Large intestine (tissue), 3 donors: ENCODE data around the gene GTF2IRD1. TPM values are rescaled to one million over a fixed set of nuclear protein-coding genes. Genes with fewer than 3 reads are reported as not detected.
"Not testable (repeated sequence)": the region's sequence is repeated elsewhere in the genome, so short reads cannot be mapped to it uniquely, and the experiment has no call there.

Experiments used
- DNase-seq, 2 donors: peaks; one replicate each; pipeline versions ENCODE4 v3.0.0 to v3.0.0-alpha.2; 2013
- H3K27ac ChIP-seq: one replicate; pipeline ENCODE4 v1.5.1; 2013; ENCODE audit warnings: low read length
- H3K27me3 ChIP-seq: 2 replicates; pipeline ENCODE4 v1.6.1; 2013; ENCODE audit warnings: low read length; ENCODE audit not compliant: control insufficient read depth, insufficient read depth
- H3K36me3 ChIP-seq: 2 replicates; pipeline ENCODE4 v1.6.1; 2013; ENCODE audit warnings: low read length; ENCODE audit not compliant: control insufficient read depth, insufficient read depth
- H3K4me1 ChIP-seq: one replicate; pipeline ENCODE4 v1.6.1; 2013; ENCODE audit warnings: low read length; ENCODE audit not compliant: control insufficient read depth, insufficient read depth
- H3K4me3 ChIP-seq: one replicate; pipeline ENCODE4 v1.5.1; 2013; ENCODE audit warnings: low read length
- H3K9me3 ChIP-seq: one replicate; pipeline ENCODE4 v1.6.1; 2013; ENCODE audit warnings: mild to moderate bottlenecking, low read depth, low read length, moderate library complexity; ENCODE audit not compliant: control insufficient read depth
- WGBS: methylation state at CpG from one replicate; pipeline ENCODE4 v1.1.5; 2013; ENCODE audit warnings: low lambda C conversion rate; ENCODE audit not compliant: insufficient coverage; 5-methylcytosine and 5-hydroxymethylcytosine counted together
- polyA plus RNA-seq: library from polyadenylated mRNA; unstranded; fragments of 120-200 nt; gene quantifications from one replicate; pipeline ENCODE4 v1.2.1, GENCODE V29; 2013

GTF2IRD1 gene
- polyA plus RNA-seq, 1 donor: 51.2 TPM

GRCh38 chr7:74489997-74490945 lies 36.6 kb downstream of the GTF2IRD1 start:
- Histone ChIP-seq H3K27ac (no peak overlapping the region), H3K27me3 (no peaks in the 10 kb centered on the region), H3K9me3 (peaks cover 4% of the 10 kb centered on the region), H3K4me3 (no peak overlapping the region), H3K36me3 (no peaks in the 10 kb centered on the region), H3K4me1 (peaks cover 20% of the 10 kb centered on the region)
- DNase-seq: no peak
- WGBS: no CpG with 5 or more reads among the region's 19 CpGs

GRCh38 chr7:74491490-74491889 lies 37.8 kb downstream of the GTF2IRD1 start:
- not testable (repeated sequence) for H3K27me3 ChIP-seq, H3K9me3 ChIP-seq, H3K4me3 ChIP-seq, H3K27ac ChIP-seq, H3K36me3 ChIP-seq, DNase-seq
- peaks cover 20% of the 10 kb centered on the region for H3K4me1 ChIP-seq
- no CpG with 5 or more reads among the region's 2 CpGs for WGBS

- DNase-seq: no peak
- Histone ChIP-seq H3K4me1 (peaks cover 13% of the 10 kb centered on the region), H3K36me3 (peaks cover 6% of the 10 kb centered on the region), H3K4me3 (no peak overlapping the region), H3K27me3 (no peaks in the 10 kb centered on the region), H3K27ac (peak overlapping the region; percentile 55), H3K9me3 (peaks cover 4% of the 10 kb centered on the region)
- WGBS: no CpG with 5 or more reads among the region's 6 CpGs
Measured at GRCh38 chr7:74493295-74493694, 39.6 kb downstream of the GTF2IRD1 start.

GRCh38 chr7:74494076-74494548 lies 40.4 kb downstream of the GTF2IRD1 start:
- peaks cover 9% of the 10 kb centered on the region for H3K4me1 ChIP-seq
- H3K36me3 ChIP-seq: peaks cover 6% of the 10 kb centered on the region
- H3K27me3 ChIP-seq: no peaks in the 10 kb centered on the region
- no CpG with 5 or more reads among the region's 14 CpGs for WGBS
- no peak overlapping the region for H3K4me3 ChIP-seq
- peak overlapping the region; percentile 55 for H3K27ac ChIP-seq
- DNase-seq: peak; percentile 56 to 68
- peaks cover 4% of the 10 kb centered on the region for H3K9me3 ChIP-seq

- WGBS: 75% methylated on average over 2 of the region's 19 CpGs
- no peaks in the 10 kb centered on the region for H3K27me3 ChIP-seq
- peaks cover 9% of the 10 kb centered on the region for H3K4me1 ChIP-seq
- H3K36me3 ChIP-seq: peaks cover 6% of the 10 kb centered on the region
- H3K9me3 ChIP-seq: peaks cover 4% of the 10 kb centered on the region
- no peak overlapping the region for H3K4me3 ChIP-seq
- no peak for DNase-seq
- no peak overlapping the region for H3K27ac ChIP-seq
Measured at GRCh38 chr7:74495112-74496086, 41.7 kb downstream of the GTF2IRD1 start.

DNA sequence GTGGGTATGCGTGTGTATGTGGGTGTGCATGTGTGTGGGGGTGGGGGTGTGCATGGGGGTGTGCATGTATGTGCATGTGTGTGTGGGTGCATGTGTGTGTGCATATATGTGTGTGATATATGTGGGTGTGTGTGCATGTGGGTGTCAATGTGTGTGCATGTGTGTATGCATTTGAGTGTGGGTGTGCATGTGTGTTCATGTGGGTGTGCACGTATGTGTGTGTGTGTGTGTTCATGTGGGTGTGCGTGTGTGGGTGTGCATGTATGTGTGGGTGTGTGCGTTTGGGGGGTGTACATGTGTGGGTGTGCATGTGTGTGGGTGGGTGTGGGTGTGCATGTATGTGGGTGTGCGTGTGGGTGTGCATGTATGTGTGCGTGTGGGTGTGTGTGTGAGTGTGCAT lies 42.6 kb downstream of the GTF2IRD1 start:
- no peak for DNase-seq
- no peak overlapping the region for H3K27ac ChIP-seq
- H3K36me3 ChIP-seq: peaks cover 6% of the 10 kb centered on the region
- 100% methylated on average over 2 of the region's 6 CpGs for WGBS
- H3K4me1 ChIP-seq: peaks cover 9% of the 10 kb centered on the region
- peaks cover 4% of the 10 kb centered on the region for H3K9me3 ChIP-seq
- H3K4me3 ChIP-seq: no peak overlapping the region
- H3K27me3 ChIP-seq: no peaks in the 10 kb centered on the region

DNA sequence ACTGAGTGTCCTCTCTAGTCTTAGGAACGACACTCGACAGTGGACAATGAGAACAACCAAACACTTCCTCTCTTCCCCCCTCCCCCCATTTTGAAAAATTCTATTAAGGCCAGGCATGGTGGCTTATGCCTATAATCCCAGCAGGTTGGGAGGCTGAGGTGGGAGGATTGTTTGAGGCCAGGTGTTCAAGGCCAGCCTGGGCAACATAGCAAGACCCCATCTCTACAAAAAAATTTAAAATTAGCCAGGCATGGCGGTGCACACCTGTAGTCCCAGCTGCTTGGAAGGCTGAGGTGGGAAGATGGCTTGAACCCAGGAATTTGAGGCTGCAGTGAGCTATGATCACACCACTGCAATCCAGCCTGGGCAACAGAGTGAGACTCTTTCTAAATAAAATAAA lies 43.1 kb downstream of the GTF2IRD1 start:
- H3K4me1 ChIP-seq, H3K9me3 ChIP-seq, H3K27me3 ChIP-seq, DNase-seq, H3K27ac ChIP-seq, H3K36me3 ChIP-seq, H3K4me3 ChIP-seq: not testable (repeated sequence)
- no CpG with 5 or more reads among the region's 3 CpGs for WGBS

DNA sequence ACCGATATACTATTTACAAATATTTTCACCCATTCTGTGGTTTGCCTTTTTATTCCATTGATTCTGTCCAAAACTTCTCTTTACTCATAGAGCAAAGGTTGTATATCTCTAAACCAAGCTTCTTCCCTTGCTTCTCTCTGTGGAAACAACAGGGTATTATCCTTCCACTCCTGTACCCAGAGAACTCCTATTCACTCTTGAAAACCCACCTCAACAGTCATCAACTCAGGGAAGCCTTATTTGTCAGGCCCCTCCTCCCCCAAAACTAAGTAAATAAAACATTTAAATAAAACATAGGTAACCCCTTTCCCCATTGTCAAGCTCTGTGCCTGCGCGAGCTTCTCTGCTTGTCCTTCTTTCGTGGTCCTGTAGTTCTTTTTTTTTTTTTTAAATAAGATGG lies 44.6 kb downstream of the GTF2IRD1 start:
- Histone ChIP-seq H3K9me3 (no peaks in the 10 kb centered on the region), H3K27me3 (no peaks in the 10 kb centered on the region), H3K4me3 (no peak overlapping the region), H3K27ac (no peak overlapping the region), H3K36me3 (peaks cover 9% of the 10 kb centered on the region), H3K4me1 (peaks cover 7% of the 10 kb centered on the region)
- 100% methylated on average over 3 of the region's 4 CpGs for WGBS
- DNase-seq: no peak

- no peak overlapping the region for H3K4me3 ChIP-seq
- H3K27me3 ChIP-seq: no peaks in the 10 kb centered on the region
- 100% methylated on average over 1 of the region's 8 CpGs for WGBS
- peaks cover 11% of the 10 kb centered on the region for H3K36me3 ChIP-seq
- no peak overlapping the region for H3K27ac ChIP-seq
- no peak for DNase-seq
- H3K9me3 ChIP-seq: no peaks in the 10 kb centered on the region
- H3K4me1 ChIP-seq: no peaks in the 10 kb centered on the region
Measured at GRCh38 chr7:74498996-74499834, 45.5 kb downstream of the GTF2IRD1 start.
